Breast epithelium (tissue), 3 donors: Measurements from ENCODE around the gene SETD7.
"Not testable (repeated sequence)": the region's sequence is repeated elsewhere in the genome, so short reads cannot be mapped to it uniquely, and the experiment has no call there.

Experiments
- CTCF ChIP-seq, 3 donors: fragments of 450-650 bp; IDR thresholded peaks; one replicate each; pipeline ENCODE4 v1.5.1; 2016 to 2017; ENCODE audit warnings: antibody characterized with exemption in 3 of 3, mild to moderate bottlenecking in 3 of 3, moderate library complexity in 3 of 3
- POLR2AphosphoS5 ChIP-seq, 3 donors: sonication (generic); formaldehyde crosslinking; IDR thresholded peaks; one replicate each; pipeline ENCODE4 v1.6.1; 2017; ENCODE audit warnings: antibody characterized with exemption in 3 of 3

GRCh38 chr4:139468756-139469155, 87.3 kb downstream of the SETD7 start:
- not testable (repeated sequence) for TF ChIP-seq CTCF, POLR2AphosphoS5 (IDR thresholded peaks at IDR 0.05)
